HT-29 (cell line): ENCODE data around the gene TLE5. TPM values are rescaled to one million over a fixed set of nuclear protein-coding genes. Genes with fewer than 3 reads are reported as not detected.
"Not testable (repeated sequence)": the region's sequence is repeated elsewhere in the genome, so short reads cannot be mapped to it uniquely, and the experiment has no call there.

Source experiments
- DNase-seq: peaks from one replicate; pipeline ENCODE4 v3.0.0-alpha.2; 2015; ENCODE audit warnings: low spot score
- total RNA-seq: library from RNA; depleted of rRNA; stranded (reverse); fragments of >200 nt; shearing (Covaris generic); gene quantifications from 2 replicates; pipeline ENCODE4 v1.2.3, GENCODE V29; 2014

TLE5 gene
- total RNA-seq, 1 experiment from 2014 or later, result 359 TPM

- no peak for DNase-seq
These were observed 823 bp downstream of the TLE5 start for GRCh38 chr19:3061182-3062161.

- DNase-seq, result no peak
These were observed 1.5 kb downstream of the TLE5 start for GRCh38 chr19:3060857-3061181.

GRCh38 chr19:3059653-3060052, 2.6 kb downstream of the TLE5 start:
- DNase-seq, result no peak

GRCh38 chr19:3058821-3059314, 3.4 kb downstream of the TLE5 start:
- no peak for DNase-seq

GRCh38 chr19:3058009-3058820, 4.1 kb downstream of the TLE5 start:
- no peak for DNase-seq

GRCh38 chr19:3057275-3057714, 5.0 kb downstream of the TLE5 start:
- DNase-seq, result peak; percentile 61

- peak; percentile 24 for DNase-seq
These were observed 5.7 kb downstream of the TLE5 start for GRCh38 chr19:3056417-3057088.

GRCh38 chr19:3055741-3056416, 6.4 kb downstream of the TLE5 start:
- DNase-seq, result peak; percentile 56

GRCh38 chr19:3054972-3055740, 7.1 kb downstream of the TLE5 start:
- peak; percentile 36 for DNase-seq

GRCh38 chr19:3054265-3054971, 7.9 kb downstream of the TLE5 start:
- DNase-seq, result no peak

- no peak for DNase-seq
These were observed 8.5 kb downstream of the TLE5 start for GRCh38 chr19:3053780-3054179.

- DNase-seq, result no peak
These were observed 9.1 kb downstream of the TLE5 start for GRCh38 chr19:3053218-3053621.

GRCh38 chr19:3050016-3050415, 12.3 kb downstream of the TLE5 start:
- DNase-seq, result not testable (repeated sequence)

- no peak for DNase-seq
These were observed 13.2 kb downstream of the TLE5 start for GRCh38 chr19:3049089-3049488.

- DNase-seq, result no peak
These were observed 14.1 kb downstream of the TLE5 start for GRCh38 chr19:3048190-3048533.

GRCh38 chr19:3047496-3048189, 14.7 kb downstream of the TLE5 start:
- DNase-seq, result peak; percentile 29

- DNase-seq, result no peak
These were observed 15.4 kb downstream of the TLE5 start for GRCh38 chr19:3046698-3047495.
